ENCODE results near the gene NCAN.
"Not testable (repeated sequence)": the region's sequence is repeated elsewhere in the genome, so short reads cannot be mapped to it uniquely, and the experiment has no call there.

NCAN gene

DNA sequence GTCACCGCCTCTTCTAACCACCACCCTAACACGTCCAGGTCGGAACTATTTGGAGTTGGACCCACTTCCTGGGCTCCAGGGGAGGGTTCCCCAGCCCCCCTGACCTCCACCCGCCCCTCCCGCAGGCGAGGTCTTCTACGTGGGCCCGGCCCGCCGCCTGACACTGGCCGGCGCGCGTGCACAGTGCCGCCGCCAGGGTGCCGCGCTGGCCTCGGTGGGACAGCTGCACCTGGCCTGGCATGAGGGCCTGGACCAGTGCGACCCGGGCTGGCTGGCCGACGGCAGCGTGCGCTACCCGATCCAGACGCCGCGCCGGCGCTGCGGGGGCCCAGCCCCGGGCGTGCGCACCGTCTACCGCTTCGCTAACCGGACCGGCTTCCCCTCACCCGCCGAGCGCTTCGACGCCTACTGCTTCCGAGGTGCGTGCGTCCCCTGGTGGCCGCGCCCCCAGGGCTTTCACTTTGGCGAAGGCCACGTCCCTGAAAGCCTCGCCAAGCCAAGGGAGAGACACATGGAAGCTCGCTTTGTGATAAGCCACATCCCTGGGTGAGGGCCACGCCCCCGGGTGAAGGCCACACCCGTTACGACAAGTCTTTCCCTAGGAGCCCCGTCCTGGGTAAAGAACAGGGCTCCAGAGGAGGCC lies 13.2 kb downstream of the NCAN start:
- peak; percentile 78 for DNase-seq (ENCODE audit: low spot score)

DNA sequence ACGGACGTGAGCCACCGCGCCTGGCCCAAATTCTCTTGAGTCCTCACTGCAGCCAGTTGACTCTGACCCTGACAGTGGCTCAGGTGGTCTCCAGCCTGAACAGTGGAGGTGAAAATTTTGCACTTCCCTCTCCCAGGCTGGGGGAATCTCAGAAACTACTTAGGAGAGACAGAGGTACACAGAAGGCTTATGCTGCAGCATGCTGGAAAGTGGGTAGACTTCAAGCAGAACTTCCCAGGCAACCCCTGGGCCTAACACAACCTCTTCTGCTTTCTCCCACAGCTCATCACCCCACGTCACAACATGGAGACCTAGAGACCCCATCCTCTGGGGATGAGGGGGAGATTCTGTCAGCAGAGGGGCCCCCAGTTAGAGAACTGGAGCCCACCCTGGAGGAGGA lies 14.4 kb downstream of the NCAN start:
- DNase-seq (ENCODE audit: low spot score) = no peak

DNA sequence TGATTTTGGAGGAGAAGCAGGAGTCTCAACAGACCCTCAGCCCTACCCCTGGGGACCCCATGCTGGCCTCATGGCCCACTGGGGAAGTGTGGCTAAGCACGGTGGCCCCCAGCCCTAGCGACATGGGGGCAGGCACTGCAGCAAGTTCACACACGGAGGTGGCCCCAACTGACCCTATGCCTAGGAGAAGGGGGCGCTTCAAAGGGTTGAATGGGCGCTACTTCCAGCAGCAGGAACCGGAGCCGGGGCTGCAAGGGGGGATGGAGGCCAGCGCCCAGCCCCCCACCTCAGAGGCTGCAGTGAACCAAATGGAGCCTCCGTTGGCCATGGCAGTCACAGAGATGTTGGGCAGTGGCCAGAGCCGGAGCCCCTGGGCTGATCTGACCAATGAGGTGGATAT lies 14.9 kb downstream of the NCAN start:
- no peak for DNase-seq (ENCODE audit: low spot score)

DNA sequence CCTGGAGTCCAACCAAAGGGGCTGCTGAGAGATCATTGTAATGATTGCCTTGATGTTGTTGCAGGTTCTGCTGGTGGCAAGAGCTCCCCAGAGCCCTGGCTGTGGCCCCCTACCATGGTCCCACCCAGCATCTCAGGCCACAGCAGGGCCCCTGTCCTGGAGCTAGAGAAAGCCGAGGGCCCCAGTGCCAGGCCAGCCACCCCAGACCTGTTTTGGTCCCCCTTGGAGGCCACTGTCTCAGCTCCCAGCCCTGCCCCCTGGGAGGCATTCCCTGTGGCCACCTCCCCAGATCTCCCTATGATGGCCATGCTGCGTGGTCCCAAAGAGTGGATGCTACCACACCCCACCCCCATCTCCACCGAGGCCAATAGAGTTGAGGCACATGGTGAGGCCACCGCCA lies 15.5 kb downstream of the NCAN start:
- no peak for DNase-seq (ENCODE audit: low spot score)

DNA sequence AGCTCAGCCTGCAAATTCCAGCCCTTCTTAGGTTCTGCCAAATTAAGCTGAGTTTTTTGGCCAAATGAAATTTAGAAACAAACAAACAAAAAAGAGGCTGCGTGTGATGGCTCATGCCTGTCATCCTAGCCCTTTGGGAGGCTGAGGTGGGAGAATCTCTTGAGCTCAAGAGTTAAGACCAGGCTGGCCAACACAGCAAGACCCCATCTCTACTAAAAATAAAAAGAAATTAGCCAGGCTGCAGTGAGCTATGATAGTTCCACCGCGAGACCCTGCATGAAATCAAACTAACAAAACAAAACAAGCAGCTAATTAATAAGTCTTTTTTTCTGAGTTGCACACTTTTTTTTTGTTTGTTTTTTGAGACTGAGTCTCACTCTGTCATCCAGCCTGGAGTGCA lies 17.9 kb downstream of the NCAN start:
- no peak for DNase-seq (ENCODE audit: low spot score)

DNA sequence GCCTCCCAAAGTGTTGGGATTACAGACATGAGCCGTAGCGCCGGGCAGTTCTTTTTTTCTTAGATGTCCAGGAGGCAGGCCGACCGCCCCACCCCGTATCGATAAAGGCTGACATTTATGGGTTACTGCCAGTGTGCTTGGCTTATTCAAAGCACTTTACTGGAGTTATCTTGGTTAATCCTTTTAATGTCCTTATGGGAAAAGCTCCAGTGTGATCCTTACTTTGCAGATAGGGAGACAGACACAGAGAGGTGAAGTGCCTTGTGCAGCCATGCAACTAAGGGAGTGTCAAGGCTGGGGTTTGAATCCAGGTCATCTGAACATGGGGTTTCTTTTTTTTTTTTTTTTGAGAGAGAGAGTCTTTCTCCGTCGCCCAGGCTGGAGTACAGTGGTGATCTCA lies 19.2 kb downstream of the NCAN start:
- no peak for DNase-seq (ENCODE audit: low spot score)

DNA sequence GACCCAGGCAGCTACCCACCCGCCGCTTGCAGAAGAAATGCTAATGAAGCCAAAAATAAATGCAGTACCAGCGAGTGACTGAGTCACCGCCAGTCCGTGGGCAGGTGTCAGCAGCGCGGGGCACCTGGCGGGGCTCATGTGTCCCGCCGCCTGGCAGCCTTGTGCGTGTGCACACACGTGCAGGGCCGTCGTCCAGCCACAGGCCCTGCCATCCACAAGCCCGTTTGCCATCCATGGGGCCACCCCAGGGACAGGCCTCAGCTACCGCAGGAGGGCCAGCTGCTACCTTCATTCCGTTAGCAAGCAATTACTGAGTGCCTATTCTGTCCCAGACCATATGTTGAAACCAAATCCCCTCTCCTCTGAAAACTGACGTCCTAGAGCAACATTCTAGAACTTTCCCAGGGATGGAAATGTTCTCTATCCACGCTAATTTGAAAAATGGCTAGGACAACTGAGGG lies 20.5 kb downstream of the NCAN start:
- DNase-seq (ENCODE audit: low spot score) = no peak

DNA sequence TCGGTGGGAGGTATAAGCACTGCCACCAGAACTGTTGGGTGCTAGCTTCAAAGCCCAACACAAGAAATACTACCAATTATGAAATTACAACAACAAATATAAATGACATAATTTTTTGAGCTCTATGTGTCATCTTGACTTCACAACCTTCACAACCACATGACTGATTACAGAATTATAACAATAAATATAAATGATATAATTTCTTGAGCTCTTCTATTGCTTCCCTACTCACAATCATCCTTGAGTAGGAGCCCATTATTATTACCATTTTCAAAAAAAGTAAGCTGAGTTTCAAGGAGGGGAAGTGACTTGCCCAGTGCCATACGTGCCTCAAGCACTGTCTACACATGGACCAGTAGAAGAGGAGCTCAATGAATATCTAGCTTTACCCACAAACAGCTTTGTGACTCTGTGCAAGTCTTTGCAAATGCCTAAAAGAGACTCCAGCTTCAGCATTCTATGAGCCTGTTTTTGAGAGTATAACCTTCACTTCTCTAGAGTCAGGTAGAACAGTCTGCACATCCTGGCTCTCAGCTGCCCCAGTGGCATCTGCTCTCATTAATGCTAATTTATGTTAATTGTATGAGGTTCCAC lies 22.6 kb downstream of the NCAN start:
- no peak for DNase-seq (ENCODE audit: low spot score)

DNA sequence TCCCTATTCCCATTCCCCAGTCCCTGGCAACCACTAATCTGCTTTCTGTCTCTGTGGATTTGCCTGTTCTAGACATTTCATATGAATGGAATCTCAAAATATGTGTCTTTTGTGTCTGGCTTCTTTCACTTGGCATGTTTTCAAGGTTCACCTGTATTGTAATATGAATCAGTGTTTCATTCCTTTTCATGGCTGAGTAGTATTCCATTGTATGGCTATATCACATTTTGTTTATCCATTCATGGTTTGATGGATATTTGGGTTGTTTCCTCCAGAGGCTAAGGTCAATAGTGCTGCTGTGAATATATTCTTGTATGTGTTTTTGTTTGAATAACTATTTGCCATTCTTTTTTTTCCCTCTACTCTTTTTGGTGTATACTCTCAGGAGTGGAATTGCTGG lies 24.4 kb downstream of the NCAN start:
- DNase-seq (ENCODE audit: low spot score) = no peak

DNA sequence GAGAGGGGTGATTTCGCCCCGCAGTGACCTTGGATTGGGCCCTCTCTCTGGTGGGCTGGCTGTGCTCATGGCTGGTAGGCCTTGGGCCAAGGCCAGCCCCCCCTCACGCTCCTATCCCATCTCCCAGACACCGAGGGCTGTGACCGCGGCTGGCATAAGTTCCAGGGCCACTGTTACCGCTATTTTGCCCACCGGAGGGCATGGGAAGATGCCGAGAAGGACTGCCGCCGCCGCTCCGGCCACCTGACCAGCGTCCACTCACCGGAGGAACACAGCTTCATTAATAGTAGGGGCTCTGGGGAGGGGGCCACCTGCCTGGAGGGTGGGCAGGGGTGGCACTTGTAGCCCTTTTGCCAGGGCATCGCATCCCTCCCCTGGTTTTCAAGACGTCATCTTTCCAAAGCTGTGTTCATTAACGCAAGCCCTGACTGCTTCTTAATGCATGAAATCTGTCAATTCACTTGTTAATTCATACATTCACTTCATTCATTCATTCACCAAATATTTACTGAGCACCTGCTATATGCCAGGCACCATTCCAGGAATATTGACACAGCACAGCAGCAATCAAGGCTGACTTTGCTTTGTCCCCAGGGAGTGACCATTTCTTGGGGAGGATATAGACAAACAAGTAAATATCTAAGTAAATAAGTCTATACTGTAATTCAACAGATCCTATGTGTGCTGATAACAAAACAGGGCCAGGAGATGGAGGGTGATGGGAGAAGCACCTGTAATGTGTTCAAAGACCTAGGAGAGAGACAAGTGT lies 26.6 kb downstream of the NCAN start:
- no peak for DNase-seq (ENCODE audit: low spot score)

DNA sequence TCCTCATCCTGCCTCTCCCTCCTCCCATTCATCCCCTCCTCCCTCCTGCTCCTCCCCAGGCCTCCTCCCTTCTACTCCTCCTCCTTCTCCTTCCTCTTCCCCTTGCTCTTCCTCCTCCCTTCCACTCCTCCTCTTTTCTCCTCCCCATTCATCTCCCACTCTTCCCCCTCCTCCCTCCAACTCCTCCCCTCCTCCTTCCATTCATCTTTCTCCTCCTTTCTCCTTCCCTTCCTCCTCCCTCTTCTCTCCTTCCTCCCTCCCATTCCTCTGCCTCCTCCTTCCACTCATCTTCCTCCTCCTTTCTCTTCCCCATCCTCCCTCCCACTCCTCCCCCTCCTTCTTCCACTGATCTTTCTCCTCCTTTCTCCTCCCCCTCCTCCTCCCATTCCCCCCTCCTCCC lies 27.9 kb downstream of the NCAN start:
- DNase-seq (ENCODE audit: low spot score) = no peak

DNA sequence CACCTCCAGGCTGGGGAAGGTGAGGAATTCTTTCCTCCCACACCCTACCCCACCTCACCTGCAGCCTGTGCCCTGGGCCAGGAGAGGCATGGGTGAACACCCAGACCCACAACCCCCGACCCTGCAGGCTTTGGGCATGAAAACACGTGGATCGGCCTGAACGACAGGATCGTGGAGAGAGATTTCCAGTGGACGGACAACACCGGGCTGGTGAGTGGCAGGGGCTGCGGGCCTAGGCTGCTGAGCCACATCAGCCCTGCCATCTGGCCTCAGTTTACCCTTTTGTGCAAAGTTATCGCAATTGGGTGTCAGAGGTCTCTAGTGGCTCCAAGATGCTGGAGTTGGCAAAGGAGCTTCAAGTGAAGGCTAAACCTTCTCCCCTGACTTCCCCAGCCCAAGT lies 28.7 kb downstream of the NCAN start:
- no peak for DNase-seq (ENCODE audit: low spot score)

DNA sequence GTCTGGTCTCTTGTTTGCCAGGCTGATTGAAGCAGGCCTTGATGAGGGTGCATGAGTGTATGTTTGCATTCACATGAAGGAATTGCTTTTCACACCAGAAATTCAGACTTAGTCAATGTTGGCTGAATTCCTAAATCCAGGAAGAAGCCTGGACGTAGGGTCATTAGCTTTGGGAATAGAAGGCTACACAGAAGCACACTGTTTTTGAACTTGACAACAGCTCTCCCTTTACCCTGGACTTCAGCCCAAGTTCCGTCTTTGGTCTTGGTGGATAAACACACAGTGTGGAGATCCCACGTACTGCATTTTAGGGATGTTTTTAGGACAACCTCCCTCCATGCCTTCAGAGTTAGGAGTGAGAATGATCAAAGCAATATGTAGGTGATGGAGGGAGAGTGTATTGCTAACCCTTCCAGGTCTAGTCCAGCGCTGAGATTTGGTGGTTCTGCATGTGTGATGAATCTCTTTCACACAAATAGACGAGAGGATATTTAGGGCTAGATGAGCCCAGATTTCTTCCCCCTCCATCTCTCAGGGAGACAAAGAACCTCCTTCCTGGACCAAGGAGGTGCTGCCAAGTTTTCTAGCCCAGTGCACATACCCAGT lies 38.5 kb downstream of the NCAN start:
- DNase-seq (ENCODE audit: low spot score) = no peak

DNA sequence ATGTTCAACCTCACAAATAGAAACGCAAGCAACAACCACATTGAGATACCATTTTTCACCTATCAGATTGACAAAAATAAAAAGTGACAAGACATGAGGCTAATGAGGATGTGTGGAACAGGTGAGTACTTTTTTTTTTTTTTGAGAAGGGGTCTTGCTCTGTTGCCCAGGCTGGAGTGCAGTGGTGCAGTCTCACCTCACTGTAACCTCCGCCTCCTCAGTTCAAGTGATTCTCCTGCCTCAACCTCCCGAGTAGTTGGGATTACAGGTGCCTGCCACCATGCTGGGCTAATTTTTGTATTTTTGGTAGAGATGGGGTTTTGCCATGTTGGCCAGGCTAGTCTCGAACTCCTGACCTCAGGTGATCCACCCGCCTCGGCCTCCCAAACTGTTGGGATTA lies 41.7 kb downstream of the NCAN start:
- not testable (repeated sequence) for DNase-seq (ENCODE audit: low spot score)

DNA sequence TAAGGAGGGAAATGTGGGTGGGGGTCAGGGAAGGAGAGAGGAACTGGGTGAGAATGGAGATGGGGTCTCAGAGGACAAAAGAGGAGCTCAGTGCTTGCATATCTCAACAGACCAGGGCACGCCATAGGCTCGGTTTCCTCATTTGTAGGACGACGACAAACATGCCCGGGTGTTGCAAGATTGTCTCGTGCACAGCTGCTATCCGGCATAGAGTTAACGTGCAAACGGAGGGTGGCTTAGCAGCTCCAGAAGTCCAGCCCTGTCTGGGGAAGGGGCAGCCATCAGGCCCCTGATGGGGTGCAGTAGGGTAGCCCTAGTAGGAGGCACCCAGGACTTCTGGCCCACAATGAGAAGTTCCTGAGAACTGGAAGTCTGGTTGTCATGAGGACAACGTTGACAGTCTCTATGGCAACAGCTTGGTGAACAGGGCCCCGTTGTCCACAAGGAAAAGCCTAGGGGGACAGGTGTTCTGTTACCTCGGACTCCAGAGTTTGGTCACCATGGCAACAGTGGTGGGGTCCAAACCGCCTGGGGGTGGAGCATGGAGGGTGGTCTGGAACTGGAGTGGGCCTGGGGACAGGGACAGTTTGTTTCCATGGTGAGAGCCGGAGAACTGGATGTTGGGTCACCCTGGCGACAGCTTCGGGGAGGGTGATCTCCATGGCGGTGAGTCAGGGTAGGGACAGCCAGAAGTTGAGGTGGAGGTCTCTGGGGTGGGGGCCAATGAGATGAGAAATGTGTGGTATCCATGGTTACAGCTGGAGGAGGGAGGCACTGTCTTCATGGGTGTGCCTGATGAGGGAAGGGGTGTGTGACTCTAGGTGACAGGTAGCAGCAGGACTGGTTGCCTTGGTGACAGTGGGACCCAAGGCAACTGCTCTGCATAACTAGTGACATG lies 44.6 kb downstream of the NCAN start:
- no peak for DNase-seq (ENCODE audit: low spot score)

DNA sequence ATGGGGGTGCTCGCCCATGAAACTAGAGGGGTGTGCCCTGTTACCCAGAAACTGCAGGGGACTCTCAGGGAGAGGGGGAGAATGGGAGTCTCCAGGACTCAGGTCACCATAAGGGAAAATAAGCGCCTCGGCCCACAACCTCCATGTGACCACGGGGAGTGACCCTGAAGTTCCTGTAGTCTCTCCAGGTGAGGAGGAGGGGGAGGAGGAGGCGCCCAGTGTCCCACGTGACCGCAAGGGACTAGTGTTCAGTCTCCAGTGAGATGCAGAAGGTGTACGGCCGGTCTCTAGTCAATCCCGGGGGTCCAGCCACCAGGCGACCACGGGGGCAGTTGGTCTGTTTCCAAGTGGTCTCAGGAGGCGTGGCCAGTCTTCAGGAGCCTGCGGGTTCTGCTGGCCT lies 45.4 kb downstream of the NCAN start:
- DNase-seq (ENCODE audit: low spot score) = no peak

DNA sequence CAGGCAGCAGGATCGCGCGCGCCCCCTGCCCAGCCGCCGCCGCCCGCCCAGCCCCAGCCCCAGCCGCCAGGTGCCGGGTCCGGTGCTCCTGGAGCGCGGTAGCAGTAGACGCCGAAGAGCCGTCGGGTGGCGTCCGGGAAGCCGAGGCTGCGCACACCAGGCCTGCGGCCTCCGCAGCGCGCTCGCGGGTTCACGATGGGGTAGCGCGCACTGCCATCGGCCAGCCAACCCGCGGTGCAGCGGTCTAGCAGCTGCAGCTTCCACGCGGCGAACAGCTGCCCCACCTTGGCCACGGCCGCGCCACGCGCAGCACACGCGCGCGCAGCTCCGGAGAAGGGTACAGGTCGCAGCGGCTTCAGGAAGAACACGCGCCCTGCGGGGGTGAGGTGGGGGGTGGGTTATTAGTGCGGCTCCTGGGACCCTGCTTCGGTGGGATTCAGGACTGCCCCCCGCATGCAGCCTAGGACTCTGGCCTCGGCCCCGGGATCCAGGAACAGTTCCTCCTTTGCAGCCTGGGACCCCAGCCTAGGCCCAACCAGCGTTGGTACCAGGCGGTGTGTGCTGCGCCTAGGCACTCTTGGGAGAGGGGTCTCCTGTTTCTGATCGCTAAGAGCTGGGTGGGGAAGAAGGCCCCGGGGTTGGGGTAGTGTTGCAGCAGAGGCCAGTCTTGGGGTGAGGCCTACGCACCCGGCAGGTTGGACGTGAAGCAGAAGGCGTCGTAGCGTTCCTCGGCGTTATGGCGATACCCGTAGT lies 46.3 kb downstream of the NCAN start:
- no peak for DNase-seq (ENCODE audit: low spot score)

DNA sequence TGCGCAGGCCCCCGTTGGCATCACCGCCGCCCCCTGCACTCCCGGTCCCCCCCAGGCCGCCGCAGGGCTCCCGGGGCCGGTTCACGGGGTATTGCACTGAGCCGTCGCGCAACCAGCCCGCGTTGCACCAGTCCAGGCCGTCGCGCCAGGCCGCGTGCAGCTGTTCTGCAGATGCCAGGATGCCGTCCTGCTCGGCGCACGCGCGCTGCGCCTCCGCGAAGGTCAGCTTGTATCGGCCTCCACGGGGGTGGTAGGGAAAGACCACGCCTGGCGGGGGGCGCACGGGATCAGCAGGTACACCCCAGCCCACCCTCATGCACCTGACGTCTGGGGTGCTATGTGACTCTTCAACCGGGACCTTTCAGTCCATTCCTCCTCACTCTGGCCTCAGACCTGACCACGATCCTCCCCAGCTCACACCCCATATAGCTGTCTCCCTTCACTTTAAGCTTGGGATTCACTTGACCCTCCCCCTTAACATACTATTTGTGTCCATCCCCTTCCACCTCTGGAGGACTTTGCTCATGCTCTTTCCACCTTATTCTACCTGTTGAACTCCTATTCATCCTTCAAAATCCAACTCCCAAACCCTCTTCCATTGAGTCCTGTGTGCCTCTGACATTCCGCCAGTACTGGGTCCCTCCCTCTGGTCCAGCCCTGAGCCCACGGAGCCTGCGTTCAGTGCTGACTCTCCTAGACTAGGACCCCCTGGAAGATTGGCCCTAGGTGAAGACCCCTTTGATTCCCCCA lies 47.0 kb downstream of the NCAN start:
- DNase-seq (ENCODE audit: low spot score) = no peak

DNA sequence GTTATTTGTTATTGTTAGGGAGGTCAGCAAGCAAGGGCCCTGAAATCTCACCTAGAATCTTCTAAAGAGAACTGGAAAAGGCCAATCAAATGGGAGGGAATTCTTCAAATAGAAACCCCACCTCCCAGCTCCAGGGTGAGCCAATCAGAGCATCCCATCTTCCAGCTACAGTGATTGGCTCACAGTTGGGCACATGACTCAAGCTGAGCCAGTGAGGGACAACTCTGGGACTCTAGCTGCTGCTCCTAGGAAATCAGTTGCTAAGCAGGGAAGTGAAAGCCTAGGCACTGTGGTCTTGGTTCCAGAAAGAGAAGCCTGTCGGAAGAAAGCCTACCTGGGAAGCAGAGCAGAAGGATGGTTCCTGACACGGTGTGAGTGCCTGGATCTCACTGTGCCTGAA lies 48.0 kb downstream of the NCAN start:
- no peak for DNase-seq (ENCODE audit: low spot score)

DNA sequence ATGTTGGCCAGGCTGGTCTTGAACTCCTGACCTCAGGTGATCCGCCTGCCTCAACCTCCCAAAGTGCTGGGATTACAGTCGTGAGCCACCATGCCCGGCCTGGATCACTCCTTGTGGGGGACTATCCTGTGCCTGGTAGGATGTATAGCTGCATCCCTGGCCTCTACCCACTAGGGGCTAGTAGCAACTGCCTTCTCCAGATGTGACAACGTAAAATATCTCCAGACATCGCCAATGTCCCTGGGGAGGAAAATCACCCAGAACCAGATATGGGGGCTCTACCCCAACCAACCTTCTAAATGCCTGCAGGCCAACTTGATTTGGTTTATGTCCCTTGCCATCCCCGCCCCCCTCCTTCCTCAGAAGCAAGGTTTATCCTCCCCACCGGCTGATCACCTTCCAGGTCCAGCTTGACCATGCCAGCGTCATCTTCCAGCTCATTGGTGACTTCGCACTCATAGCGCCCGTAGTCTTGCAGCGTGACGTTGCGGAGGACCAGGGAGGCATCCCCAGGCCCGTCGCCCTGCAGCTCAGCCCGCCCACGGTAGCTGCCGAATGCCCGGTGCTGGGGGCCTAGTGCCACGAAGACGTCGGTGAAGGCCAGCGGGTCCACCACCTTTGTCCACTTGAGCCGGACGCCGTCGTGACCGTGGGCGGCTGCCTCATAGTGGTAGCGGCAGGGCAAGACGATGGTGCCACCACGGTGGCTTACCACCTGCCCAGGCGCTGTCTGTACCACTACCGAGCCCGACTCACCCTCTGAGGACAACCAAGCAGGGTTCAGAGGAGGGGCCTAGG lies 48.9 kb downstream of the NCAN start:
- DNase-seq (ENCODE audit: low spot score) = no peak

Data from GM03348 (cell line).